Effector memory CD4-positive, alpha-beta T cell (primary cell): ENCODE results near the gene PCDH10.

ENCODE experiments used
- DNase-seq, 3 donors: peaks; one replicate each; pipeline ENCODE4 v3.0.0-alpha.2; 2020
- H3K27ac ChIP-seq: 2 replicates; pipeline ENCODE4 v1.7.0; 2013; ENCODE audit warnings: mild to moderate bottlenecking, low read length, moderate library complexity; ENCODE audit not compliant: insufficient read depth, poor library complexity, severe bottlenecking
- H3K27me3 ChIP-seq: replicated peaks from 2 replicates; pipeline ENCODE4 v1.7.0; 2013; ENCODE audit warnings: mild to moderate bottlenecking, low read length; ENCODE audit not compliant: insufficient read depth, control insufficient read depth, poor library complexity, severe bottlenecking
- H3K36me3 ChIP-seq: 2 replicates; pipeline ENCODE4 v1.7.0; 2013; ENCODE audit warnings: mild to moderate bottlenecking, low read length, moderate library complexity; ENCODE audit not compliant: control insufficient read depth, insufficient read depth
- H3K4me1 ChIP-seq: 2 replicates; pipeline ENCODE4 v1.7.0; 2013; ENCODE audit warnings: low read length, mild to moderate bottlenecking; ENCODE audit not compliant: control insufficient read depth, insufficient read depth, poor library complexity, severe bottlenecking
- H3K4me3 ChIP-seq: 2 replicates; pipeline ENCODE4 v1.7.0; 2013; ENCODE audit warnings: low read length, low read depth, mild to moderate bottlenecking; ENCODE audit not compliant: insufficient read depth, poor library complexity, severe bottlenecking
- H3K9me3 ChIP-seq: 2 replicates; pipeline ENCODE4 v1.7.0; 2013; ENCODE audit warnings: mild to moderate bottlenecking, low read length, moderate library complexity; ENCODE audit not compliant: control insufficient read depth

Gene PCDH10

DNA sequence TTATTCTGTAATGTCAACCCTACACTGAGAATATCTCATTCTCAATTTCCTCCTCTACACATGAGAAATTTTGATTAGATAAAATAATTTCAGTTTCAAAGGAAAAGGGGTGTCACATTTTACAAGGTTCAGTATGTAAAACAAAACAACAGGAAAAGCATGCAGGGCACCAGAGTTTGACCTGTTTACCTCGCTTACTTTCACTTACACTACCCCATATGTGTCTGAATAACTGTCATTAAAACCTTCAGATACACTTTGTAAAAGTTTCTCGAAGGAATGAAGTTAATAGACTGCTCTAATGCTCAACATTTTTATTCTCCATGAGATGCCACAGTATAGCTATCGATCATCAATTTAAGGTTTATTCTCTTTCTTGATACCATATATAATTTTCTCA is 12.3 kb upstream of the PCDH10 start:
- Histone ChIP-seq H3K4me3 (no peak overlapping the region), H3K4me1 (no peaks in the 10 kb centered on the region), H3K27me3 (no peaks in the 10 kb centered on the region), H3K27ac (no peak overlapping the region), H3K9me3 (no peaks in the 10 kb centered on the region), H3K36me3 (no peaks in the 10 kb centered on the region)
- no peak for DNase-seq

DNA sequence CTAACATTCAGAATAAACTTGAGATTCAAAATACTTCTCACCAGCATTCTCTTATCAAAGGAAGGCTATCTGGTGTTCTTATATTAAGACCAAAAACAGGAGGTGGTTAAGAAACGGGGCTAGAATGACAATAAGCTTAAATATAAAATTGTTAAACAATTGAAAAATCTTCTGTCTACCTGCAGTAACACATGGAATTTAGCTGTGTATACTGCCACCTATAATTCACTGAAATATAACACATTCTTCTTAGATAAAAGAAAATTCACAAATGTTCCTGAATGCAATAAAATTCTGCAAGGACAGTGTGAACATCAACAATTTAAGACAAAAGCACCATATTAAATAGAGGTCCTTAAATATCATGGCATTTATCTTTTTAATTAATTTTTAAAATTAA is 11.5 kb upstream of the PCDH10 start:
- no peaks in the 10 kb centered on the region for H3K36me3 ChIP-seq
- no peaks in the 10 kb centered on the region for H3K27me3 ChIP-seq
- H3K9me3 ChIP-seq: no peaks in the 10 kb centered on the region
- no peak overlapping the region for H3K27ac ChIP-seq
- DNase-seq: no peak
- H3K4me1 ChIP-seq: no peaks in the 10 kb centered on the region
- H3K4me3 ChIP-seq: no peak overlapping the region

DNA sequence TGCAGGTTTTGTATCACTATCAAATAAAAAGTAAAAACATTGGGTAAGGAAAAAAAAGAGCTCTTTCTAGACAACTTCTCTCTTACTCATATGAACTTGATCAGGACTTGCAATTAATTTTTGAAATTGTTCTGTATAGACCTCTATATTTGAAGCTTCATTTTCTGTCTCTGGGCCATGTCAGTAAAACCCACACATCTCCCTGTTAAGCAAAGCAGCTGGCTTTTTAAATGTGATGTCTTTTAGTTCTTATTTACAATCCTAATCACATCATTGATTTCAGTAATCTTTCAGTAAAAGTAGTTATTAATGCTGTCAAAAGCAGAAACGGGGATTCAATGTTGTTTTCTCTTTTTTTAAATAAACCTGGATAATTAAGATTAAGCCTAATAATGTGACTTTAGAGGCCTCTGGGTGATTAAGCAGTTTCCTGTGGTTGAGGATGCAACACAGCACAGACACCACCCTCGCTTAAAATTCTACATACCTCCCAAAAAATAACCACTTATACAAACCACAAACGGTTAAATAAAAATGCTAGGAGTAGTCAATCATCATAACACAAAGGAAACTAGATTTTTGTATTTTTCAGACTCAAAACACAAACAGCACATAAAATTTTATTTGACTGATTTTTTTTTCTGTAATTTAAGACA is 5.2 kb upstream of the PCDH10 start:
- Histone ChIP-seq H3K9me3 (no peaks in the 10 kb centered on the region), H3K36me3 (no peaks in the 10 kb centered on the region), H3K4me3 (no peak overlapping the region), H3K27me3 (peaks cover 11% of the 10 kb centered on the region), H3K4me1 (no peaks in the 10 kb centered on the region), H3K27ac (no peak overlapping the region)
- DNase-seq: no peak

DNA sequence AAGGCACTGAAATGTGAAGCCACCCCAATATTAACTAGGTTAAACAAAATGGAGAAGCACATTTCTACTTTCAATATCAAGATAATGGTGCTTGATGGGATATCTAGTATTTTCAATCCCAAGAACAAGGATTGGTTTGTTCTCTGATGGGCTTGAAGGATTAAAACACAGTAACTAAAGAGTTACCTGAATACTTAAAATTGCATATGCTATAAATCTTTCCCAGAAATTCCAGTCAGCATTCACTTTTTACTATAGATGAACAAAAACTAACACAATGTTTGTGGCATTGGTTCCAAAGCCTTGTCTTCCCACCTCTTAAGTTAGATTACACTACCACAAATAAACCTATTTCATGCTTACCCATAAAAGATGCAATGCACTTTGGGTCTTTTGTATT is 3.9 kb upstream of the PCDH10 start:
- H3K4me3 ChIP-seq: no peak overlapping the region
- H3K36me3 ChIP-seq: no peaks in the 10 kb centered on the region
- no peaks in the 10 kb centered on the region for H3K9me3 ChIP-seq
- peaks cover 21% of the 10 kb centered on the region for H3K27me3 ChIP-seq
- H3K4me1 ChIP-seq: no peaks in the 10 kb centered on the region
- DNase-seq: no peak
- H3K27ac ChIP-seq: no peak overlapping the region

DNA sequence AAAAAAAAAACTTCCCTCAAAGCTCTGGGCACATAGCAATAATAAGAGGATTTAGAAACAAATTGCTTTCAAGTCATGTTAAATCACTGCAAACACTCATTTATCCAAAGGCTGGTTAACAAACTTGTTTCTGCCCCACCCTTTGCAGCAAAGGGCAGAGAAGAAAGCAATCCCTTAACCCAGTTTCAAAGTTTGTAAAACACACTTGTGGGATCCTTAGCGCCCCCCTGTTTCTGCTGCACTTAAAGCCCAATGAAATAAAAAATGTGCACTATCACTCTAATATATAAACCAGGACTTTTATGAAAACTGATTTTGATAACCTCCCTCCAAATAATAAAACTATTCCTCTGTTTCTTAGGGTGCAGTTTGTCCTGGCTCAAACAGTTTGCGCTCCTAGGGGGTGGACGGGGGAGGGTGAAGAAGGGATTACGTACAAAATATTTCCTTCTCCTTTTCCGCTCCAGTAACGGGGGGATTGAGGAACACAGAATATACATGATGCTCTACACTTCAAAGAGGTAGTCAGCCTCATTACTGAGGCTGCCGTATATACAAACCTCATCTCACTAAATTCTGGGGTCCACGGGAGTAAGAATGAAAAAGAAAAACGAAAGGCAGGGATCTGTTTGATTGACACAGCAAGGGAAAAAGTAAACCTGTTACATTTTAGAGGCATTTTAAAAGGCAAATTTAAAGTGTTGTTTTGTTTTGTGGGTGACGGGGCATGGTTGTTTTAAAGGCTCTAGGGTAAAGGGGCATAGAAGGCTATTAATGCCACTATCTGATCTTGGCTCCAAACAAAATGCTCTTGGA is 3.1 kb upstream of the PCDH10 start:
- no peak overlapping the region for H3K27ac ChIP-seq
- H3K4me3 ChIP-seq: no peak overlapping the region

DNA sequence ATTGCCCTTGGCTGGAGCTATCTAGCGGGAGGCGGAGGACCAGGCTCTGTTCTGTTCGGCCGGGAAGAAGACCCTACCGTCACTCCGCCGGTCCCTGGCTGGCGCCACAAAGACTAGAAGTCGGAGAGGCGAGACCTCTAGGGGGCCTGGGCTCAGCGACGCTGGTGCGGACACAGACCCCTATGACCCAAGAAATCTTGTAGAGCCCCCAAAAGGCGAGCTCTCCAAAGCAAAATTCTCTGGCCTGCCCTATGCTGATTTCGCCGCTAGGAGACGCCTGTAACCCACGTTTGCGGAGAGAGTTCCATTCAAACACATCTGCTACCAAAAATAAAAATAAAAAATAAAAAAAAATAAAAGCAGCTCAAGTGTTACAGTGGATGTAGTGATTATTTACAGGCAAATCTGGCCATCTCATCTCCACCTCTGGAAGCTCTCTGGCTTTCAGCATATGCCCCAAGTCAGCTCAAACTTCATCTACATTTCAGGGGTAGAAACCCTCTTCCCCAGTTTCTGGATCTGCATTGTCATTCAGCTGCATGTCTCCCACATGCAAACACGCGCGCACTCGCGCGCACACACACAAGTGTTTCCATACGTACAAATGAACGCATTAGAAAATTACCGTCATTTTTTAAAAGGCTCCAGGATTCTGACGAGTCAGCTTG is 2.4 kb upstream of the PCDH10 start:
- Histone ChIP-seq H3K27ac (no peak overlapping the region), H3K9me3 (no peaks in the 10 kb centered on the region), H3K4me1 (no peaks in the 10 kb centered on the region), H3K27me3 (peaks cover 25% of the 10 kb centered on the region), H3K36me3 (no peaks in the 10 kb centered on the region), H3K4me3 (no peak overlapping the region)
- DNase-seq: no peak

More for the DNA sequence above, 3.1 kb upstream of the PCDH10 start:
- no peaks in the 10 kb centered on the region for H3K36me3 ChIP-seq
- DNase-seq: no peak
- no peaks in the 10 kb centered on the region for H3K4me1 ChIP-seq
- peaks cover 21% of the 10 kb centered on the region for H3K27me3 ChIP-seq
- no peaks in the 10 kb centered on the region for H3K9me3 ChIP-seq

DNA sequence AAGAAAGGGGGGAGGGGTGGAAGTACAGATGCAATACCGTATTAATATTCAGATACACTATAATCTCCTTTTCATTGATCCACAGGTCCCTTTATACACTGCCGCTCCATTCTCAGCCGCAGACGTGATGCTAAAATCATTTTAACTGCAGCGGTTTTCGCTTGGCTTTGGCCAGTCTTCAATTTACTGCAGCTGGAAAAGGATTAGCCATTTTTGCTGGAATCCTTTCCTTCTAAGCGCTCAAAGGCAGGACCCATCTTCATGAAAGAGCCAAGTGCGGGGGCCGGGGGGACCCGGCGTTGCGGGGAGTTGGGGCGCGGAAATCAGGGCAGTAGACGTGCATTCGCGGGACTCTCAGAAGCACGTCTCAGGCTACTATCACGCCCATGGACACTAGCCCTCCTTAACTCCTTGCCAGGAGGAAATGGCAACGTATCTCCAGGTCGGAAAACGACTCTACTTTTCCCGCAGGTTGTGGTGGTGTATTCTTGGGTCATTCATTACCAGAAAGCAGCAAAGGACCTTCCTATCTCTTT is 1.7 kb upstream of the PCDH10 start:
- Histone ChIP-seq H3K27me3 (peaks cover 25% of the 10 kb centered on the region), H3K4me1 (no peaks in the 10 kb centered on the region), H3K4me3 (no peak overlapping the region), H3K9me3 (no peaks in the 10 kb centered on the region), H3K36me3 (no peaks in the 10 kb centered on the region), H3K27ac (no peak overlapping the region)
- DNase-seq: no peak

DNA sequence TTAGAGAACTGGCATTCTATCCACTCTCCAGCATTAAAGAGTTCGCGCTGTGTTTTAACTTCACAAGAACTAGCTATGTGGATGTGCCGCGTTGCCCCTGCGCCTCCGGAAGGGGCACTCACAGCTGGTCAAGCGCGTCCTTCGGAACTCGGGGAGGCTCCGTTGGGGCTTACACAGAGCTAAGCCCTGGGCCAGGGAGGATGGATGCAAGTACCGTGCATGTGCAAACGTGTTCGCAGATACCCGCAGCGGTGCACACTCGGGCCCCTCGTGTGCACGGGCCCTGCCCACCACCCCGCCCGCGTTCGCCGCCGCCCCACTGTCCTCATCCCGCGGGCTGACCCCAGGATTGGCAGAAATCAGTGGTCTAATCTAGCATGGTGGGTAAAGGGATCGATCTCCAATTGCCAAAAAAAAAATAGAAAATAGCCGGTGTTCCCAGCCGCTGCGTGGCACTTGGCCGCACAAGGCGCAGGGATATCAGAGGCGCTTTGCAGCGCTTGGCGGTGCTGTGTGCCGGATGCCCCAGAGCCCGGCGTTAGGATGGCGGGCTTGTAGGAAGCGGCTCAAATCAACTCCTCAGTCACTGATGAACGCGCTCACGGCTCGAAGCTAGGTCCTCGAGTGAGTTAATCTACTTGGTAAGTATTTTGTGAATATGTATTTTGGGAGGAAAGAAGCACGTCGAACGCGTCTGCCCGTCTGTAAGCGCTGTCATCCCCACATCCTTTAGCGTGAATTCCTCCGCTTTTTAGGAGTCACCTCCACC is 989 bp upstream of the PCDH10 start:
- no peaks in the 10 kb centered on the region for H3K9me3 ChIP-seq
- H3K4me1 ChIP-seq: no peaks in the 10 kb centered on the region
- H3K36me3 ChIP-seq: no peaks in the 10 kb centered on the region
- H3K27ac ChIP-seq: no peak overlapping the region
- H3K27me3 ChIP-seq: peaks cover 25% of the 10 kb centered on the region
- no peak overlapping the region for H3K4me3 ChIP-seq
- no peak for DNase-seq

DNA sequence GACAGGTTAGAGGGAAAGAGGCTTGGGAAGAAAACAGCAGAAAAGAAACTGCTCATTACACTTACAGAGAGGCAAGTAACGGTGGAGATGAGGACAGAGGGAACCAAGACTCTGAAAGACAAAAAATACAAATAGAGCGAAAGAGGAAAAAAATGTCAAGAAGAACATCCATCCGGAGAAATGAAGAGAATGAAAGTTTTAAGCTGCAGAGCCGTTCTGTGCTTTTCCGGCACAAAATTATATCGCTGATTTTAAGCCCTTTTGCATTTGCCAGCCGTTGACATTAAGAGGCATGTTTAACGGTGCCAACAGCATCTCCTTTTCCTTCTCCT is 236 bp downstream of the PCDH10 start:
- no peak overlapping the region for H3K4me3 ChIP-seq
- H3K9me3 ChIP-seq: no peaks in the 10 kb centered on the region
- no peaks in the 10 kb centered on the region for H3K36me3 ChIP-seq
- H3K27me3 ChIP-seq: peaks cover 25% of the 10 kb centered on the region
- no peak for DNase-seq
- no peak overlapping the region for H3K27ac ChIP-seq
- no peaks in the 10 kb centered on the region for H3K4me1 ChIP-seq
